Measurements from ENCODE around the gene CGN. TPM values are rescaled to one million over a fixed set of nuclear protein-coding genes. Genes with fewer than 3 reads are reported as not detected.

CGN gene
- total and polyA plus RNA-seq, 11 donors, result 0.08 to 21.0 (median 0.19) TPM; not detected in 4

GRCh38 chr1:151540982-151541377, 29.8 kb downstream of the CGN start:
- intact Hi-C loops (cut with DNase I), result loop anchor here in 2 of 10 donors (5.0 to 10.0 kb wide), 2 partner anchors 84 to 96 kb away; partner anchors contain the start of gene POGZ (in 1 of the 2)
- WGBS, 4 donors, result 23 to 35% (median 29%) methylated on average over 13 of the region's 13 CpGs
- TF ChIP-seq CTCF (IDR thresholded peaks at IDR 0.05), result no peak
- TF ChIP-seq POLR2A (IDR thresholded peaks at IDR 0.05), result no peak
- Histone ChIP-seq H3K4me3 (peak overlapping the region in 11 of 12 donors; percentile 60 to 82 (median 77)), H3K27me3 (no peaks in the 10 kb centered on the region), H3K4me1 (peaks cover 0 to 21% (median 12%) of the 10 kb centered on the region in 12 donors), H3K36me3 (no peaks in the 10 kb centered on the region), H3K27ac (peak overlapping the region in 7 of 12 donors; percentile 28 to 86 (median 66)), H3K9me3 (no peaks in the 10 kb centered on the region)
- no peak for DNase-seq
- peak in 2 of 4 donors; percentile 5 to 9 for ATAC-seq

GRCh38 chr1:151541752-151542151, 30.6 kb downstream of the CGN start:
- Histone ChIP-seq H3K9me3 (no peaks in the 10 kb centered on the region), H3K27me3 (no peaks in the 10 kb centered on the region), H3K36me3 (no peaks in the 10 kb centered on the region), H3K4me1 (peaks cover 0 to 21% (median 12%) of the 10 kb centered on the region in 12 donors), H3K27ac (peak overlapping the region in 1 of 12 donors; percentile 86), H3K4me3 (peak overlapping the region in 1 of 12 donors; percentile 75)
- DNase-seq (no peak), ATAC-seq (no peak)
- TF ChIP-seq POLR2A (IDR thresholded peaks at IDR 0.05) (no peak), CTCF (IDR thresholded peaks at IDR 0.05) (no peak)
- WGBS, 4 donors, result 90 to 96% (median 95%) methylated on average over 5 of the region's 5 CpGs
- intact Hi-C loops (cut with DNase I), result loop anchor here in 2 of 10 donors (5.0 to 10.0 kb wide), 2 partner anchors 84 to 97 kb away; partner anchors contain the start of gene POGZ (in 1 of the 2)

- Histone ChIP-seq H3K27me3 (no peaks in the 10 kb centered on the region), H3K4me1 (peaks cover 0 to 31% (median 16%) of the 10 kb centered on the region in 12 donors), H3K4me3 (no peak overlapping the region), H3K36me3 (no peaks in the 10 kb centered on the region), H3K9me3 (no peaks in the 10 kb centered on the region), H3K27ac (peak overlapping the region in 1 of 12 donors; percentile 86)
- 75 to 86% (median 80%) methylated on average over 3 of the region's 3 CpGs for WGBS, 4 donors
- intact Hi-C loops (cut with DNase I), result loop anchor here in 2 of 10 donors (5.0 to 10.0 kb wide), 2 partner anchors 85 to 98 kb away; partner anchors contain the start of gene POGZ (in 1 of the 2)
- ATAC-seq, result no peak
- no peak for TF ChIP-seq CTCF (IDR thresholded peaks at IDR 0.05)
- no peak for TF ChIP-seq POLR2A (IDR thresholded peaks at IDR 0.05)
- no peak for DNase-seq
These were observed 31.5 kb downstream of the CGN start for GRCh38 chr1:151542710-151543129.

GRCh38 chr1:151545542-151545941, 34.4 kb downstream of the CGN start:
- Histone ChIP-seq H3K36me3 (no peaks in the 10 kb centered on the region), H3K4me1 (peaks cover 0 to 27% (median 8%) of the 10 kb centered on the region in 12 donors), H3K9me3 (no peaks in the 10 kb centered on the region), H3K27me3 (no peaks in the 10 kb centered on the region), H3K4me3 (no peak overlapping the region), H3K27ac (no peak overlapping the region)
- no peak for TF ChIP-seq POLR2A (IDR thresholded peaks at IDR 0.05)
- TF ChIP-seq CTCF (IDR thresholded peaks at IDR 0.05), result no peak
- intact Hi-C loops (cut with DNase I), result loop anchor here in 1 of 10 donors (10.0 kb wide), 1 partner anchor 101 kb away; no protein-coding TSS in a partner anchor
- ATAC-seq (no peak), DNase-seq (no peak)
- WGBS, 4 donors, result 62 to 73% (median 68%) methylated on average over 1 of the region's 1 CpG

Measured in heart left ventricle (tissue), 16 donors.